Naive thymus-derived CD8-positive, alpha-beta T cell (primary cell): ENCODE data around the gene PARD3. TPM values are rescaled to one million over a fixed set of nuclear protein-coding genes. Genes with fewer than 3 reads are reported as not detected.
"Not testable (repeated sequence)": the region's sequence is repeated elsewhere in the genome, so short reads cannot be mapped to it uniquely, and the experiment has no call there.

ENCODE experiments used
- ATAC-seq, 2 donors: fragments of 150-1000 bp; cut with Tn5 transposase in 1 of 2; sonication (Bioruptor Pico), chemical (Tn5 transposase) in 1 of 2; 1 replicate in 1 of 2; 2 replicates in 1 of 2; pipeline ENCODE4 v1.10.0; 2021; ENCODE audit warnings: mild to moderate bottlenecking in 2 of 2, moderate library complexity in 2 of 2
- POLR2A ChIA-PET: fragments of 350-600 bp; sonication (Branson Sonifier 250); formaldehyde crosslinking; loops from one replicate; lab custom pipeline; 2021; ENCODE audit warnings: antibody characterized with exemption; lab: Charles Lee
- DNase-seq, 10 donors: peaks; one replicate each; pipeline versions ENCODE4 v3.0.0 to v3.0.0-alpha.2; 2020 to 2022
- H3K27ac Mint-ChIP-seq, 10 donors: one replicate each; pipeline ENCODE4 v1.8.0; 2020 to 2022; ENCODE audit warnings: mild to moderate bottlenecking in 10 of 10, mixed read lengths in 10 of 10, moderate library complexity in 4 of 10, inconsistent platforms in 1 of 10
- H3K27me3 Mint-ChIP-seq, 5 donors: one replicate each; pipeline ENCODE4 v1.8.0; 2021 to 2022; ENCODE audit warnings: mixed read lengths in 5 of 5
- H3K36me3 Mint-ChIP-seq, 3 donors: one replicate each; pipeline ENCODE4 v1.8.0; 2020 to 2022; ENCODE audit warnings: mixed read lengths in 3 of 3, mild to moderate bottlenecking in 2 of 3, inconsistent platforms in 1 of 3
- H3K4me1 Mint-ChIP-seq, 4 donors: one replicate each; pipeline ENCODE4 v1.8.0; 2021 to 2022; ENCODE audit warnings: mixed read lengths in 4 of 4
- H3K4me3 Mint-ChIP-seq, 10 donors: one replicate each; pipeline ENCODE4 v1.8.0; 2020 to 2022; ENCODE audit warnings: mild to moderate bottlenecking in 10 of 10, mixed read lengths in 10 of 10, moderate library complexity in 6 of 10, inconsistent platforms in 1 of 10
- H3K9me3 Mint-ChIP-seq, 9 donors: one replicate each; pipeline ENCODE4 v1.8.0; 2020 to 2022; ENCODE audit warnings: mixed read lengths in 9 of 9, mild to moderate bottlenecking in 3 of 9, inconsistent platforms in 1 of 9, moderate library complexity in 1 of 9
- polyA plus RNA-seq, 3 donors: library from polyadenylated mRNA; unstranded; fragments of 300-500 nt; fragmentation: Illumina TruSeq; gene quantifications; one replicate each; pipeline ENCODE4 v1.2.3, GENCODE V29; 2021
- total RNA-seq, 8 experiments: library from RNA in 2 of 8; stranded (reverse) in 2 of 8; gene quantifications; one replicate each; pipeline ENCODE4 v1.2.3 and lab custom pipeline; 2021 to 2026

Gene PARD3
- total and polyA plus RNA-seq, 5 experiments from 2014 or later = 0.10 to 0.51 (median 0.18) TPM

DNA sequence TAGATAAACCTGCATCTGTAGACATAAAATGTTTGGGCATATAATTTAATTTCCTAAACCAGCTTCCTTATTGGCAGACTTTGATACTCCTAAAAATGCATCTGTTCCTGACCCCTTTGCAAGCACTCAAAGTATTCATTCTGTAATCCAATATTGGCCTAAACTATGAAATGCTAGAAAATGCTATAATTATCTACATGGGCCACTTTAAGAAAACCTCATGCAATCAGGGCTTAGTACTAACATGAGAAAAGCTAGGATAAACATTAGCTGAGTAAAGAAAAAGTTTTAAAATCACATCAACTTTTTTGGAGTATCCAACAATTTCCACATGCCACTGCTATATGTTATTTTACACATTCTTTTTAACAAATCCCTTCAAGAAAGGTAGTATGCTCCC lies 57.2 kb downstream of the PARD3 start:
- Mint-ChIP-seq H3K27me3 (peaks cover 0 to 7% (median 0%) of the 10 kb centered on the region in 5 donors), H3K4me1 (no peaks in the 10 kb centered on the region), H3K27ac (no peak overlapping the region), H3K36me3 (no peaks in the 10 kb centered on the region), H3K9me3 (peaks cover 0 to 1% (median 0%) of the 10 kb centered on the region in 9 donors), H3K4me3 (no peak overlapping the region)
- no peak for DNase-seq
- POLR2A ChIA-PET = no interaction called here
- ATAC-seq = no peak

DNA sequence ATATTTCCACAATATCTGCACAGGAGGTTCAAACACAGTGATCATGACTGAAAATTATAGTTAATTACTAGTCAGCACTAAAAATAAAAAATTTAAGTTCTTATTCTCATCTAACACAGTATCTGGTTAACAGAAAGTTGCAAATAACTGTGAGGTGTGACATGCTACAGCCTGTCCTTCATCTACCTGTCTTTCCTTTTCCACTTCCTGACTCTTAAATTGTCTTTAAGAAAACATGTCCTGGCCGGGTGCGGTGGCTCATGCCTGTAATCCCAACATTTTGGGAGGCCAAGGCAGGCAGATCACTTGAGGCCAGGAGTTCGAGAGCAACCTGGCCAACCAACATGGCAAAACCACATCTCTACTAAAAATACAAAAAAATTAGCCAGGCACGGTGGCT lies 57.9 kb downstream of the PARD3 start:
- H3K27ac Mint-ChIP-seq, H3K4me1 Mint-ChIP-seq, H3K36me3 Mint-ChIP-seq, H3K4me3 Mint-ChIP-seq, POLR2A ChIA-PET, ATAC-seq, H3K9me3 Mint-ChIP-seq, H3K27me3 Mint-ChIP-seq, DNase-seq: not testable (repeated sequence)

DNA sequence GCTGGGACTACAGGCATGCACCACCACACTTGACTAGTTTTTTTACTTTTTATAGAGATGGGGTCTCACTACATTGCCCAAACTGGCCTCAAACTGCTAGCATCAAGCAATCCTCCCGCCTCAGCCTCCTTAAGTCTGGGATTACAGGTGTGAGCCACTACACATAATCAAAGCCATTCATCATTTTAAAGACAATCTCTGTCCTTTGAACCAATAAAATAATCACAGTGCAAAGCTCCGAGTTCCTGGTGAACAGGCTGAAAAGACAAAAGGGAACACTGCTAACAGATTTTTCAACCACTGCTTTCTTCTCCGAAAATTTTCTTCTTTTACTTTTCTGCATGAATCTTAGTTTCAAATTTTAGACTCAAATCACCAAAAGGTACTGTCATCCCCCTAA lies 58.5 kb downstream of the PARD3 start:
- peaks cover 0 to 3% (median 0%) of the 10 kb centered on the region in 5 donors for H3K27me3 Mint-ChIP-seq
- POLR2A ChIA-PET = no interaction called here
- no peaks in the 10 kb centered on the region for H3K4me1 Mint-ChIP-seq
- DNase-seq (no peak), ATAC-seq (no peak)
- no peaks in the 10 kb centered on the region for H3K36me3 Mint-ChIP-seq
- H3K4me3 Mint-ChIP-seq = no peak overlapping the region
- H3K9me3 Mint-ChIP-seq = peaks cover 0 to 1% (median 0%) of the 10 kb centered on the region in 9 donors
- H3K27ac Mint-ChIP-seq = no peak overlapping the region

DNA sequence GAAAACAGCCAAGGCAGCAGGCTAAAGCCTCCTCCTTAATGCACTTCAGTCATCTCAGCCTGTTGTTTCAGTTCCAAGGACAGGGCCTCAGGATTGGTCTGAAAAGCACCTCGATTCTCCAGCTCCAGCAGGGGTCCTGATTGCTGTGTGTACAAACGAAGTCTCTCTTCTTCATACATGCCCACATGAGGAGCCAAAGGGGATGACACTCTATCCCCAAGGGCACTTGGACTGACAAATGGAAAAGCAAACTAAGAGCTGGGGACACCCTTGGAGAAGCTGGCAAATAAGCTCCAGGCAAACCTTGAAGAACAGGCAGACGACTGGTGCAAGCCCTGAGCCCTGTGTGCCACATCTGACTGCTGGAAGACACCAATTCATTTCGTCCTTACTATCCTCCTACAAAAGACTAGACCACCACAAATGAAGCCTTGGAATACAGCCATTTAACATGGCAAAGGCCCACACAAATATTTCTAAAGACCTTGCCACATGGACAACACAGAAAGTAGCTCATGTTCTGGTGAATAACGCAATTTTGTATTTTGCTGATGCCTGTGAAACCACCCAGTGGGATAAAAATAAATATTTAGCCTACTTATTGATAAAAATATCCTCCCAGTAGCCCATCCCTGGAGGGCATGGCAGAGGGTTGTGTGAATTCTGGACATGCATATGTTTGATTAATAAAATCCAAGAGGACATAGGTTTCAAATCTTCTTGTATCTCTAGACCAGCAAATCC lies 61.9 kb downstream of the PARD3 start:
- Mint-ChIP-seq H3K27ac (no peak overlapping the region), H3K36me3 (no peaks in the 10 kb centered on the region), H3K4me1 (peaks cover 0 to 2% (median 0%) of the 10 kb centered on the region in 4 donors), H3K27me3 (peaks cover 0 to 8% (median 3%) of the 10 kb centered on the region in 5 donors), H3K4me3 (no peak overlapping the region), H3K9me3 (peaks cover 0 to 1% (median 0%) of the 10 kb centered on the region in 9 donors)
- ATAC-seq (no peak), DNase-seq (no peak)
- POLR2A ChIA-PET = no interaction called here

DNA sequence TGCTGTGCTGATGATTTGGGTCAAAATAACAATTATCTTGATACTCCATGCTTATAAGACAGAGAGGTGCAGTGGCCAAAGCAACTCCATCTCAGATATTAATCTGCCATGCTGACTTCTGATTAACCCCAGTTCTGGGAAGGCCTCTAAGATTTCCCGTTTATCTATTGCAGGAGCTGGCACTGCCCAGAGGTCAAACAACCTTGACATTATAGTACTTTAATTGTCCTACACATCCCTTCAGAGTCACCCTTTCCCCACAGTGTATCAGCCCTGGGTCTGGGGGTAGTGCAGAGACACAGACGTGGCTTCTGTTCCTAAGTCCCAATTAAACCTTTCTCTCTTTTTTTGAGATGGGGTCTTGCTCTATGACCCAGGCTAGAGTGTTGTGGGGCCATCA lies 63.8 kb downstream of the PARD3 start:
- Mint-ChIP-seq H3K4me1 (peaks cover 0 to 2% (median 0%) of the 10 kb centered on the region in 4 donors), H3K27ac (no peak overlapping the region), H3K4me3 (no peak overlapping the region), H3K27me3 (peaks cover 0 to 9% (median 2%) of the 10 kb centered on the region in 5 donors), H3K36me3 (no peaks in the 10 kb centered on the region), H3K9me3 (peaks cover 0 to 1% (median 0%) of the 10 kb centered on the region in 9 donors)
- ATAC-seq = no peak
- POLR2A ChIA-PET = no interaction called here
- DNase-seq = no peak

DNA sequence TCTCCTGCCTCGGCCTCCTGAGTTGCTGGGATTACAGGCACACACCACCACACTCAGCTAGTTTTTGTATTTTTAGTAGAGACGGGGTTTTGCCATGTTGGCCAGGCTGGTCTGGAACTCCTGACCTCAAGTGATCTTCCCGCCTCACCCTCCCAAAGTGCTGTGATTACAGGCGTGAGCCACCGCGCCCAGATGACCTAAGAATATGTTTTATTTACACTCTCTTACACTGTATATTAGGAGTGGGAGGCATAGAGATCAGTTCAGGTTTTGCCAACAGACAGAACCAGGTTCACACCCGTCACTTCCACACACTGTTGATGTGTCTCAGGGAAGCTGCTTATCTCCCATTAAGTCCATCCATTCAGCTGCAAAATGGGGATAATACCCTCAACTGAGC lies 64.3 kb downstream of the PARD3 start:
- H3K36me3 Mint-ChIP-seq, H3K4me3 Mint-ChIP-seq, H3K27ac Mint-ChIP-seq, H3K27me3 Mint-ChIP-seq, DNase-seq, ATAC-seq, H3K4me1 Mint-ChIP-seq, H3K9me3 Mint-ChIP-seq, POLR2A ChIA-PET: not testable (repeated sequence)

DNA sequence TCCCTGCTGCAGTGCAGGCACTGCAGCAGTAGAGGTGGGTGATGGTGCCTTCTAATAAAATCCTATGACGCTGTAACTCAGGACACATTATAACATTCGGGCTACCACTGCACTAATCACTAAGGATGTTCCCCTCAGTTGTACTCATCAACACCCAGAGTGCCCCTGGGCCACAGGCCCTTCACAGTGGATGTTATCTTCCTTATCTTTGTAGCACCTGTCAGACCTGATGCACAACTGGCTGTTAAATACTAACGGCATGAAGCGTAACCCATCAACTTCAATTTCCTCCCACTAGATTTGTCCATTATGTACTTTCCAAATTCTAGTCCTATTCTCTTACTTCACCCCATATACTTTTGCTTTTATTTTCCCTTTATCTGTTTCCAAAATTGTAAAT lies 66.3 kb downstream of the PARD3 start:
- POLR2A ChIA-PET = no interaction called here
- no peaks in the 10 kb centered on the region for H3K36me3 Mint-ChIP-seq
- no peak overlapping the region for H3K4me3 Mint-ChIP-seq
- DNase-seq (no peak), ATAC-seq (no peak)
- H3K9me3 Mint-ChIP-seq = no peaks in the 10 kb centered on the region
- H3K27ac Mint-ChIP-seq = no peak overlapping the region
- peaks cover 0 to 2% (median 0%) of the 10 kb centered on the region in 4 donors for H3K4me1 Mint-ChIP-seq
- H3K27me3 Mint-ChIP-seq = peaks cover 0 to 10% (median 2%) of the 10 kb centered on the region in 5 donors

DNA sequence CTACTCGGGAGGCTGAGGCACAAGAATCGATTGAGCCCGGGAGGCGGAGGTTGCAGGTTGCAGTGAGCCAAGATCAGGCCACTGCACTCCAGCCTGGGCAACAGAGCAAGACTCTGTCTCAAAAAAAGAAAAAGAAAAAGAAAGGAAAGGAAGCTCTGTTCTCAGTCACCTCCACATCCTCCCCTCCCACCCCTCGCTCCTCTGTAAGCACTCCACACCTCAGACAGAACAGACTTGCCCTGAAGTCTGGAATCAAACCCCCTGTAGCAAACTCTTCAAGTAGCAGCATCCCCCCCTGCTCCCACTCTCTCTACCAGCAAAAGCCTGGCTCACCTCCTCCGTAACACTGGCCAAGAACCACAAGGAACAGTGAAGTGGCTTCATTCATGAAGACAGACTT lies 66.7 kb downstream of the PARD3 start:
- DNase-seq = no peak
- no peak for ATAC-seq
- peaks cover 1 to 12% (median 4%) of the 10 kb centered on the region in 5 donors for H3K27me3 Mint-ChIP-seq
- H3K4me1 Mint-ChIP-seq = peaks cover 0 to 2% (median 0%) of the 10 kb centered on the region in 4 donors
- POLR2A ChIA-PET = no interaction called here
- no peak overlapping the region for H3K27ac Mint-ChIP-seq
- H3K4me3 Mint-ChIP-seq = no peak overlapping the region
- no peaks in the 10 kb centered on the region for H3K9me3 Mint-ChIP-seq
- H3K36me3 Mint-ChIP-seq = no peaks in the 10 kb centered on the region

DNA sequence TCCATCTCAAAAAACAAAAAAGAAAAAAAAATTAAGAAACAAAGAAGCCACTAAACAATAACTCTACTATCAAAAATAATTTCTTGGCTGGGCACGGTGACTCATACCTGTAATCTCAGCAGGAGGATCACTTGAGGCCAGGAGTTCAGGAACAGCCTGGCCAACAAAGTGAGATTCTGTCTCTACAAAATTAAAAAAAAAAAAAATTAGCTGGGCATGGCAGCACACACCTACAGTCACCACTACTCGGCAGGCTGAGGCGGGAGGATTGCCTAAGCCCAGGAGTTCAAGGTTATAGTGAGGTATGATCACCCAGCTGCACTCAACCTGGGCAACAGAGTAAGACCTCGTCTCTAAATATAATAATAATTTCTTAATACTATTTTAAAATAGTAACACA lies 69.0 kb downstream of the PARD3 start:
- no peak for ATAC-seq
- no peak for DNase-seq
- no peak overlapping the region for H3K4me3 Mint-ChIP-seq
- H3K9me3 Mint-ChIP-seq = no peaks in the 10 kb centered on the region
- POLR2A ChIA-PET = no interaction called here
- H3K27me3 Mint-ChIP-seq = peaks cover 5 to 14% (median 8%) of the 10 kb centered on the region in 5 donors
- no peaks in the 10 kb centered on the region for H3K36me3 Mint-ChIP-seq
- H3K27ac Mint-ChIP-seq = no peak overlapping the region
- peaks cover 0 to 2% (median 0%) of the 10 kb centered on the region in 4 donors for H3K4me1 Mint-ChIP-seq

DNA sequence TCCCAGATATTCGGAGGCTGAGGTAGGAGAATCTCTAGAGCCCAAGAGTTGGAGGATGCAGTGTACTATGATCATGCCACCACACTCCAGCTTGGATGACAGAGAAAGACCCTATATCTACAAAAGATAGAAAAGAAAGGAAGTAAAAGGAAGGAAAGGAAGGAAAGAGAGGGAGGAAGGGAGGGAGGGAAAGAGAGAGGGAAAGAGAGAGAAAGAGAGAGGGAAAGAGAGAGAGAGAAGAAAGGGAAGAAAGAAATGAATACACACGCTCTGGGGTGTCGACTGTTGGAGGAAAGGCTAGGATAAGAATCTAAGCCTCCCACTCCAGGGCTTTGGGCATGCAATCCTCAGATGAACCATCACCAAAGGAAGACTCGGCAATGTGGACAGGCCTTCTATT lies 69.9 kb downstream of the PARD3 start:
- no peaks in the 10 kb centered on the region for H3K9me3 Mint-ChIP-seq
- peaks cover 9 to 18% (median 10%) of the 10 kb centered on the region in 5 donors for H3K27me3 Mint-ChIP-seq
- no peak for ATAC-seq
- DNase-seq = no peak
- no peaks in the 10 kb centered on the region for H3K36me3 Mint-ChIP-seq
- POLR2A ChIA-PET = no interaction called here
- peak overlapping the region in 2 of 10 donors; percentile 12 to 15 for H3K27ac Mint-ChIP-seq
- H3K4me3 Mint-ChIP-seq = no peak overlapping the region
- H3K4me1 Mint-ChIP-seq = peaks cover 0 to 2% (median 0%) of the 10 kb centered on the region in 4 donors

DNA sequence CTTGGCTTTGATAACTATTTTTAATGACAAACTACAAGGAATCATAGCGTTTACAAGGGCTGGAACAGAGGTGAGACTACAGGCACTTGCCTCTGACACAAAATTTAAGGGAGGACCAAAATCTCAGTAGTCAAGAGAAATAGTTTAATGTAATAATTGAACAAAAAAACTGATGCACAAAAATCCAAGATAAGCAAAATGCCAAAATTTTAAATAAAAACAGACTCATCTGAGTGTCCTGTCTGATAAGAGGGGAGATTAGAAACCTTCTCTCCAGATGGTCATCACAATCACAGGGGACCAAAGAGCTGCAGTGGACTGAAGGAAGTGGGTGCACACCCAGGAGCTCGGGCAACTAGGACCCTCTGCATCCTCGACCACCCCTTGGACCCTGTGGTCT lies 70.5 kb downstream of the PARD3 start:
- POLR2A ChIA-PET = no interaction called here
- peaks cover 0 to 4% (median 1%) of the 10 kb centered on the region in 4 donors for H3K4me1 Mint-ChIP-seq
- no peak for ATAC-seq
- H3K36me3 Mint-ChIP-seq = no peaks in the 10 kb centered on the region
- no peak for DNase-seq
- no peak overlapping the region for H3K27ac Mint-ChIP-seq
- no peaks in the 10 kb centered on the region for H3K9me3 Mint-ChIP-seq
- no peak overlapping the region for H3K4me3 Mint-ChIP-seq
- peaks cover 10 to 24% (median 13%) of the 10 kb centered on the region in 5 donors for H3K27me3 Mint-ChIP-seq

DNA sequence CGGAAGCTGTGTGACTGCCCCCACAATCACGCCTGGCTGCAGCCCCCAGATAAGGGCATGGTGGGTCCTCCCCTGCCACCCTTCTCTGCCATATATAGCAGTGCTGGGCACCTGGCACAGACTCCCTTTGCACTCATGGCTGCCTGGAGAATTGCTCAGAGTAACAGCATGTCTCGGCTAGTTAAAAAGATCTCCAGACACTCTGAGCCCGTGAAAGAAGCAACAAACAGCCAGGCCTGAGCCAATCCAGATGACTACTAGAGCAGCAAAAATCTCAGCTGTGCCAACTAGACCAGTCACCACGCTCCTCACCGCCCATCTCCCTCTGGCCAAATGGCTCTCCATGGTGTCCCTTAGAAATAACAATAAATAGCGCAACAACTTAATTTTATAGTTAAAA lies 71.3 kb downstream of the PARD3 start:
- H3K27ac Mint-ChIP-seq = no peak overlapping the region
- no peaks in the 10 kb centered on the region for H3K9me3 Mint-ChIP-seq
- H3K36me3 Mint-ChIP-seq = no peaks in the 10 kb centered on the region
- DNase-seq (no peak), ATAC-seq (no peak)
- peaks cover 0 to 5% (median 1%) of the 10 kb centered on the region in 4 donors for H3K4me1 Mint-ChIP-seq
- POLR2A ChIA-PET = no interaction called here
- no peak overlapping the region for H3K4me3 Mint-ChIP-seq
- peaks cover 10 to 25% (median 14%) of the 10 kb centered on the region in 5 donors for H3K27me3 Mint-ChIP-seq

DNA sequence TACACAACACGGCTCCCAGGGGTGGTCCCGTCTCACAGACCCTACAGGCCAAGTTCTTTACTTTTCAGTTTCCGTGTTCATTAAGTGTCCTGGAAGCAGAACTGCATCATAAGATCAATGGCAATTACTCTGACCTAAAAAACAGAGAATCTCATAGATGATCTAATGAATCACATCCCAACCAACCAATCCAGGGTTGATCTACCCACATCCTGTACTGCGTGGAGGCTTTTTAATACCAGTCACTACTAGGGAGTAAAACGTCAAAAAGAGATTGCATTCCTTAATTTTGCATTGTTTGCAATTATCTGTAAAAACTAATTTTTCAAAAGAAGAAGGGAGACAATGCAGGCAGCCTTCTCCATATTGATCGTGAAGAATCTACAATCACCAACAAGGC lies 72.6 kb downstream of the PARD3 start:
- Mint-ChIP-seq H3K9me3 (no peaks in the 10 kb centered on the region), H3K27ac (no peak overlapping the region), H3K36me3 (no peaks in the 10 kb centered on the region), H3K4me1 (peaks cover 0 to 5% (median 0%) of the 10 kb centered on the region in 4 donors), H3K27me3 (peaks cover 9 to 26% (median 14%) of the 10 kb centered on the region in 5 donors), H3K4me3 (no peak overlapping the region)
- ATAC-seq (no peak), DNase-seq (no peak)
- POLR2A ChIA-PET = no interaction called here

DNA sequence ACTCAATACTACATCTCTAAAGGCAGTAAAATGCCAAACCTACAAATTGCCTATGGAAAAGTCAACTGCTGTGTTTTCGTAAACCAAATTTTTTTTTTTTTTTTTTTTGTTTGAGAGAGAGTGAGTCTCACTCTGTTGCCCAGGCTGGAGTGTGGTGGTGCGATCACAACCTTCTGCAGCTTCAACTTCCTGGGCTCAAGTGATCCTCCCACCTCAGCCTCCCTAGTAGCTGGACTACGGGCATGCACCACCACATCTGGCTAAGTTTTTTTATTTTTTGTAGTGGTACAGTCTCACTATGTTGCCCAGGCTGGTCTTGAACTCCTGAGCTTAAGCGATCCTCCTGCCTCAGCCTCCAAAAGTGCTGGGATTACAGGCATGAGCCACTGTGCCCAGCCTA lies 74.0 kb downstream of the PARD3 start:
- H3K4me1 Mint-ChIP-seq, H3K36me3 Mint-ChIP-seq, POLR2A ChIA-PET, ATAC-seq, H3K9me3 Mint-ChIP-seq, DNase-seq, H3K4me3 Mint-ChIP-seq, H3K27ac Mint-ChIP-seq: not testable (repeated sequence)
- H3K27me3 Mint-ChIP-seq = peaks cover 12 to 30% (median 15%) of the 10 kb centered on the region in 5 donors
